Keratinocyte (primary cell): Measurements from ENCODE around the gene MIEN1. TPM values are rescaled to one million over a fixed set of nuclear protein-coding genes. Genes with fewer than 3 reads are reported as not detected.

Experiments used
- DNase-seq: peaks from one replicate; pipeline ENCODE4 v3.0.0-alpha.2; 2011; ENCODE audit warnings: low read depth, missing footprints, low spot score
- FAIRE-seq: peaks from 2 replicates; lab custom pipeline; 2011; peaks lifted over from hg19 to GRCh38; lab: Jason Lieb, UNC
- H2AFZ ChIP-seq: 2 replicates; pipeline ENCODE4 v1.6.0; 2012; ENCODE audit warnings: low read length, control low read depth, inconsistent platforms; ENCODE audit not compliant: control insufficient read depth
- H3K27ac ChIP-seq: 2 replicates; pipeline ENCODE4 v1.5.1; 2011; ENCODE audit warnings: low read length; ENCODE audit not compliant: control insufficient read depth, insufficient read depth
- H3K27me3 ChIP-seq: 3 replicates; pipeline ENCODE4 v1.6.0; 2011; ENCODE audit warnings: low read length; ENCODE audit not compliant: control insufficient read depth, insufficient read depth; ENCODE audit errors: extremely low read depth
- H3K36me3 ChIP-seq, 2 experiments: 2 replicates in 1 of 2; 3 replicates in 1 of 2; pipeline ENCODE4 v1.5.1; 2011; ENCODE audit warnings: low read length in 2 of 2, mild to moderate bottlenecking in 1 of 2; ENCODE audit not compliant: control insufficient read depth in 2 of 2, insufficient read depth in 2 of 2; ENCODE audit errors: extremely low read depth in 1 of 2
- H3K4me1 ChIP-seq: 3 replicates; pipeline ENCODE4 v1.5.1; 2011; ENCODE audit warnings: low read length; ENCODE audit not compliant: control insufficient read depth, insufficient read depth; ENCODE audit errors: extremely low read depth
- H3K4me2 ChIP-seq: 3 replicates; pipeline ENCODE4 v1.6.0; 2011; ENCODE audit warnings: low read depth, low read length; ENCODE audit not compliant: control insufficient read depth, insufficient read depth; ENCODE audit errors: extremely low read depth
- H3K4me3 ChIP-seq, 3 experiments: fragments of 200-600 bp in 1 of 3; sonication (generic) in 1 of 3; 2 replicates in 2 of 3; 3 replicates in 1 of 3; pipeline ENCODE4 v1.5.1; 2011 to 2016; ENCODE audit warnings: low read length in 3 of 3, mild to moderate bottlenecking in 3 of 3, control low read depth in 2 of 3, inconsistent platforms in 1 of 3, low read depth in 1 of 3, mixed read lengths in 1 of 3, mixed run types in 1 of 3, moderate library complexity in 1 of 3; ENCODE audit not compliant: control insufficient read depth in 2 of 3, insufficient read depth in 2 of 3; ENCODE audit errors: extremely low read depth in 1 of 3
- H3K79me2 ChIP-seq: 2 replicates; pipeline ENCODE4 v1.6.0; 2012; ENCODE audit warnings: low read length; ENCODE audit not compliant: control insufficient read depth, insufficient read depth
- H3K9ac ChIP-seq: 3 replicates; pipeline ENCODE4 v1.6.0; 2011; ENCODE audit warnings: low read length; ENCODE audit not compliant: control insufficient read depth, insufficient read depth; ENCODE audit errors: extremely low read depth
- H3K9me1 ChIP-seq: 3 replicates; pipeline ENCODE4 v1.6.0; 2011; ENCODE audit warnings: low read length; ENCODE audit not compliant: control insufficient read depth, insufficient read depth; ENCODE audit errors: extremely low read depth
- H3K9me3 ChIP-seq: 2 replicates; pipeline ENCODE4 v1.5.1; 2012; ENCODE audit warnings: low read depth, low read length; ENCODE audit not compliant: control insufficient read depth
- H4K20me1 ChIP-seq: 3 replicates; pipeline ENCODE4 v1.6.0; 2011; ENCODE audit warnings: low read length; ENCODE audit not compliant: control insufficient read depth, insufficient read depth; ENCODE audit errors: extremely low read depth
- CTCF ChIP-seq, 3 experiments: IDR thresholded peaks in 1 of 3; conservative IDR thresholded peaks in 1 of 3; optimal IDR thresholded peaks in 1 of 3; 2 replicates in 2 of 3; 3 replicates in 1 of 3; pipeline versions ENCODE3 to v1.5.1; 2011; ENCODE audit warnings: low read length in 3 of 3, mild to moderate bottlenecking in 3 of 3, moderate library complexity in 2 of 3, control low read depth in 1 of 3, inconsistent platforms in 1 of 3; ENCODE audit not compliant: insufficient read depth in 2 of 3; ENCODE audit errors: extremely low read depth in 1 of 3
- EZH2 ChIP-seq: IDR thresholded peaks from one replicate; pipeline ENCODE4 v1.6.1; 2012; ENCODE audit warnings: inconsistent platforms, mild to moderate bottlenecking, low read length, moderate library complexity
- dilution Hi-C: fragments of 300-500 bp; cut with MboI; formaldehyde crosslinking; loops from one replicate; pipeline ENCODE4 v1.7.0; 2020; ENCODE audit warnings: low sequenced_read_pairs; ENCODE audit not compliant: extremely low pct_ligation_motif_present
- polyA plus RNA-seq, 5 experiments: library from polyadenylated mRNA; depleted of rRNA in 3 of 5; stranded (reverse) in 3 of 5; stranded (forward) in 1 of 5; unstranded in 1 of 5; fragments of >200 nt; gene quantifications; 1 replicate in 1 of 5; 2 replicates in 3 of 5; 3 replicates in 1 of 5; pipeline versions ENCODE4 v1.2.1 to v1.2.3, GENCODE V29; 2011 to 2012; ENCODE audit warnings: missing spikeins in 2 of 5, low read depth in 1 of 5, low replicate concordance in 1 of 5

MIEN1 gene
- polyA plus RNA-seq, 1 donor (not counting 4 experiments of a cell fraction or from before 2014, with no cell fraction given) = 38.4 TPM

- FAIRE-seq (no peak), DNase-seq (no peak)
- Histone ChIP-seq H2AFZ (no peak overlapping the region), H3K9me1 (no peaks in the 10 kb centered on the region), H3K27ac (no peak overlapping the region), H3K79me2 (no peaks in the 10 kb centered on the region), H3K4me2 (no peak overlapping the region), H4K20me1 (no peaks in the 10 kb centered on the region), H3K9ac (no peak overlapping the region), H3K27me3 (peaks cover 27% of the 10 kb centered on the region), H3K4me3 (no peak overlapping the region), H3K36me3 (peaks cover 0 to 3% of the 10 kb centered on the region in 2 experiments), H3K4me1 (peaks cover 7% of the 10 kb centered on the region), H3K9me3 (no peaks in the 10 kb centered on the region)
- TF ChIP-seq CTCF (optimal IDR thresholded peaks at IDR 0.05 in 1 of 3, IDR thresholded peaks at IDR 0.05 in 1 of 3, conservative IDR thresholded peaks at IDR 0.05 in 1 of 3; ENCODE audit: extremely low read depth in 1 of 3, insufficient read depth in 2 of 3, low read length in 3 of 3) (no peak), EZH2 (no peak)
- dilution Hi-C loops = no loop called here
Observed at GRCh38 chr17:39752241-39752881, 22.0 kb upstream of the MIEN1 start.

GRCh38 chr17:39751637-39752036 is 21.3 kb upstream of the MIEN1 start:
- Histone ChIP-seq H3K9ac (no peak overlapping the region), H3K27me3 (peaks cover 21% of the 10 kb centered on the region), H3K36me3 (peaks cover 0 to 3% of the 10 kb centered on the region in 2 experiments), H3K9me3 (no peaks in the 10 kb centered on the region), H3K4me1 (peaks cover 7% of the 10 kb centered on the region), H4K20me1 (no peaks in the 10 kb centered on the region), H3K27ac (no peak overlapping the region), H3K9me1 (no peaks in the 10 kb centered on the region), H3K4me2 (no peak overlapping the region), H2AFZ (no peak overlapping the region), H3K4me3 (no peak overlapping the region), H3K79me2 (no peaks in the 10 kb centered on the region)
- DNase-seq (no peak), FAIRE-seq (no peak)
- TF ChIP-seq EZH2 (no peak), CTCF (optimal IDR thresholded peaks at IDR 0.05 in 1 of 3, IDR thresholded peaks at IDR 0.05 in 1 of 3, conservative IDR thresholded peaks at IDR 0.05 in 1 of 3; ENCODE audit: extremely low read depth in 1 of 3, insufficient read depth in 2 of 3, low read length in 3 of 3) (no peak)
- dilution Hi-C loops = no loop called here
